Breast epithelium (tissue), 3 donors: ENCODE results near the gene PIGU.

Experiments
- CTCF ChIP-seq, 3 donors: fragments of 450-650 bp; IDR thresholded peaks; one replicate each; pipeline ENCODE4 v1.5.1; 2016 to 2017; ENCODE audit warnings: antibody characterized with exemption in 3 of 3, mild to moderate bottlenecking in 3 of 3, moderate library complexity in 3 of 3
- POLR2A ChIP-seq: fragments of 450-650 bp; IDR thresholded peaks from one replicate; pipeline ENCODE4 v1.6.1; 2016; ENCODE audit warnings: antibody characterized with exemption, mild to moderate bottlenecking, moderate library complexity
- POLR2AphosphoS5 ChIP-seq, 3 donors: sonication (generic); formaldehyde crosslinking; IDR thresholded peaks; one replicate each; pipeline ENCODE4 v1.6.1; 2017; ENCODE audit warnings: antibody characterized with exemption in 3 of 3

GRCh38 chr20:34639755-34640222 is 37.1 kb downstream of the PIGU start:
- TF ChIP-seq POLR2A (no peak), CTCF (IDR thresholded peaks at IDR 0.05) (no peak), POLR2AphosphoS5 (IDR thresholded peaks at IDR 0.05) (no peak)
